ENCODE measurements around the gene TFCP2L1.

Gene TFCP2L1

GRCh38 chr2:121263996-121264715 is 20.8 kb downstream of the TFCP2L1 start:
- no peak for DNase-seq

GRCh38 chr2:121260370-121261154 is 24.4 kb downstream of the TFCP2L1 start:
- no peak for DNase-seq

GRCh38 chr2:121258051-121258450 is 27.0 kb downstream of the TFCP2L1 start:
- no peak for DNase-seq

- DNase-seq = no peak
These were observed 27.5 kb downstream of the TFCP2L1 start for GRCh38 chr2:121257480-121257840.

GRCh38 chr2:121256720-121257479 is 28.1 kb downstream of the TFCP2L1 start:
- no peak for DNase-seq

- DNase-seq = no peak
These were observed 29.6 kb downstream of the TFCP2L1 start for GRCh38 chr2:121255358-121255757.

- no peak for DNase-seq
These were observed 30.3 kb downstream of the TFCP2L1 start for GRCh38 chr2:121254748-121255147.

- no peak for DNase-seq
These were observed 31.2 kb downstream of the TFCP2L1 start for GRCh38 chr2:121253674-121254240.

- DNase-seq = no peak
These were observed 31.9 kb downstream of the TFCP2L1 start for GRCh38 chr2:121253021-121253673.

GRCh38 chr2:121251497-121251896 is 33.5 kb downstream of the TFCP2L1 start:
- DNase-seq = no peak

GRCh38 chr2:121248766-121249343 is 36.1 kb downstream of the TFCP2L1 start:
- no peak for DNase-seq

- DNase-seq = no peak
These were observed 37.0 kb downstream of the TFCP2L1 start for GRCh38 chr2:121247971-121248370.

- no peak for DNase-seq
These were observed 37.5 kb downstream of the TFCP2L1 start for GRCh38 chr2:121247534-121247933.

GRCh38 chr2:121246704-121247255 is 38.2 kb downstream of the TFCP2L1 start:
- DNase-seq = no peak

- no peak for DNase-seq
These were observed 39.1 kb downstream of the TFCP2L1 start for GRCh38 chr2:121245913-121246312.

- DNase-seq = no peak
These were observed 39.7 kb downstream of the TFCP2L1 start for GRCh38 chr2:121245120-121245820.

- DNase-seq = no peak
These were observed 40.4 kb downstream of the TFCP2L1 start for GRCh38 chr2:121244616-121245015.

GRCh38 chr2:121243821-121244460 is 41.1 kb downstream of the TFCP2L1 start:
- DNase-seq = no peak

- DNase-seq = no peak
These were observed 42.0 kb downstream of the TFCP2L1 start for GRCh38 chr2:121242976-121243375.

- no peak for DNase-seq
These were observed 42.7 kb downstream of the TFCP2L1 start for GRCh38 chr2:121242175-121242875.
